Measurements from ENCODE around the gene NFKBIZ.
"Not testable (repeated sequence)": the region's sequence is repeated elsewhere in the genome, so short reads cannot be mapped to it uniquely, and the experiment has no call there.

NFKBIZ gene

GRCh38 chr3:101898039-101898438 lies 48.7 kb downstream of the NFKBIZ start:
- no peak for DNase-seq
- in situ Hi-C loops (cut with MboI; ENCODE audit: low pct_unique_long_range_greater_than_20kb, low sequenced_read_pairs), result no loop called here

- in situ Hi-C loops (cut with MboI; ENCODE audit: low pct_unique_long_range_greater_than_20kb, low sequenced_read_pairs), result no loop called here
- peak; percentile 91 for DNase-seq
Observed at GRCh38 chr3:101898752-101899169, 49.4 kb downstream of the NFKBIZ start.

GRCh38 chr3:101900316-101900715 lies 51.0 kb downstream of the NFKBIZ start:
- in situ Hi-C loops (cut with MboI; ENCODE audit: low pct_unique_long_range_greater_than_20kb, low sequenced_read_pairs), result no loop called here
- no peak for DNase-seq

- DNase-seq, result no peak
- in situ Hi-C loops (cut with MboI; ENCODE audit: low pct_unique_long_range_greater_than_20kb, low sequenced_read_pairs), result no loop called here
Observed at GRCh38 chr3:101900736-101901135, 51.4 kb downstream of the NFKBIZ start.

GRCh38 chr3:101902041-101902440 lies 52.7 kb downstream of the NFKBIZ start:
- in situ Hi-C loops (cut with MboI; ENCODE audit: low pct_unique_long_range_greater_than_20kb, low sequenced_read_pairs), result no loop called here
- DNase-seq, result no peak

GRCh38 chr3:101903451-101903871 lies 54.1 kb downstream of the NFKBIZ start:
- no peak for DNase-seq
- in situ Hi-C loops (cut with MboI; ENCODE audit: low pct_unique_long_range_greater_than_20kb, low sequenced_read_pairs), result no loop called here

- in situ Hi-C loops (cut with MboI; ENCODE audit: low pct_unique_long_range_greater_than_20kb, low sequenced_read_pairs); DNase-seq: not testable (repeated sequence)
Observed at GRCh38 chr3:101905573-101905972, 56.3 kb downstream of the NFKBIZ start.
